GM21576 (cell line): Measurements from ENCODE around the gene MAPKBP1.
"Not testable (repeated sequence)": the region's sequence is repeated elsewhere in the genome, so short reads cannot be mapped to it uniquely, and the experiment has no call there.

Experiments used
- ATAC-seq: cut with Tn5 transposase; IDR thresholded peaks from one replicate; pipeline ENCODE4 v1.9.1; 2021; ENCODE audit warnings: mild to moderate bottlenecking, moderate library complexity; ENCODE audit not compliant: unreplicated experiment

Gene MAPKBP1

GRCh38 chr15:41824062-41824745 is 49.9 kb downstream of the MAPKBP1 start:
- no peak for ATAC-seq

DNA sequence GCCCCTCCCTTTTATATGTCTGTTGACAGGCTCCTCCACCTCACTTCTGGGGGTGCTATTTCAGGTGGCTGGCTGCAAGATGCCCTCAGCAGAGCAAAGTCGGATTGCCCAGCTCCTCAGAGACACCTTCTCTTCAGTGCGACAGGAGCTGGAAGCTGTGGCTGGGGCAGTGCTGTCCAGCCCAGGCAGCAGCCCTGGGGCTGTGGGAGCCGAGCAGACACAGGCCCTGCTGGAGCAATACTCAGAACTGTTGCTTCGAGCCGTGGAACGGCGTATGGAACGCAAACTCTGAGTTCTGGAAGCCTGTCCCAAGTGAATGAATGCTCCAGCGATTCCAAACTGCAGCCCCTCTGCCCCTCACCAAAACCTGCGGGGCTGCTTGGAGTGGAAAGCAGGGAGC is 50.9 kb downstream of the MAPKBP1 start:
- no peak for ATAC-seq

DNA sequence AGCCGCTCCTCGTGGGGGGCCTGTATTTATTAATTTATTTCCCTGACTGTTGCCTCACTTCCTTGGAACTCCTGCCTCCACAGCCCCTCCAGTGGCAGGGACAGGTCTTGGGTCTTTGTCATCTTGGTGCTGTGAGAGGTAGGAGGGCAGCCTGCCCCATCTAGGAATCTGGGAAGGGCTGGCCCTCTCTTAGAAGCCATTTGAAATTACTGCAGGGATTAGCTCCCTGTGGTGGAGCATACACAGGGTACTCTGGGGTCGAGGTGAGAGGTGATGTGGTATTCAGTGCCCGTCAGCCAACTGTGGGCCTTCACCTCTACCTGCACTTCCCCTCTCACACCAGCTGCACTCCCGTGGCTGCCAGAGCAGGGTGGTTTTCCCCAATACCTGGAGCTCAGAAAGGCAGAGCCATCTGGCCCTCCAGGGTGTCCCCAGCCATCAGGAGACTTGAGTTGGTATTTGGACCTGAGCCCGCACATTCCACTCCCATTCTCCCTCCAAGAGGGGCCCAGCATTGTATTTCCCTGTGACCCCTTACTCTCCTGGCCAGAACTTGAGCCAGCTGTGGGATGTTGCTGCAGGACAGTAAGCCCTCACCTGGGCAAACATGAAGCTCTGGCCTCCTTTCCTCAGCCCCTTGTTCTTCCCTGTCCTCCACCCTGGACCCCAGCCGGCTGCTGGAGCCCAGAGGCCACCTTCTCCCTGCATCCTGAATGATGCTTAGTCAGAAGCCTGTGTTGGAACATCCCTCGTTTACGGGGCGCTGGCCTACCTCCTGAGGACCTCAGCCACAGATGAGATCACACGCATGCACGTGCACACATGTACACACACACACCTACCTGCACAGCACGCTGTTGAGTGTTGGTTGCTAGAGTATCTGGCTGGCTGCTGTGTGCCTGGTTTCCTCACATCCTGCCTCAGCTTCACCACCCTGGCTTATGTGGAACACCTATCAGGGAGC is 51.6 kb downstream of the MAPKBP1 start:
- ATAC-seq: no peak

GRCh38 chr15:41827290-41827879 is 53.1 kb downstream of the MAPKBP1 start:
- ATAC-seq: no peak

DNA sequence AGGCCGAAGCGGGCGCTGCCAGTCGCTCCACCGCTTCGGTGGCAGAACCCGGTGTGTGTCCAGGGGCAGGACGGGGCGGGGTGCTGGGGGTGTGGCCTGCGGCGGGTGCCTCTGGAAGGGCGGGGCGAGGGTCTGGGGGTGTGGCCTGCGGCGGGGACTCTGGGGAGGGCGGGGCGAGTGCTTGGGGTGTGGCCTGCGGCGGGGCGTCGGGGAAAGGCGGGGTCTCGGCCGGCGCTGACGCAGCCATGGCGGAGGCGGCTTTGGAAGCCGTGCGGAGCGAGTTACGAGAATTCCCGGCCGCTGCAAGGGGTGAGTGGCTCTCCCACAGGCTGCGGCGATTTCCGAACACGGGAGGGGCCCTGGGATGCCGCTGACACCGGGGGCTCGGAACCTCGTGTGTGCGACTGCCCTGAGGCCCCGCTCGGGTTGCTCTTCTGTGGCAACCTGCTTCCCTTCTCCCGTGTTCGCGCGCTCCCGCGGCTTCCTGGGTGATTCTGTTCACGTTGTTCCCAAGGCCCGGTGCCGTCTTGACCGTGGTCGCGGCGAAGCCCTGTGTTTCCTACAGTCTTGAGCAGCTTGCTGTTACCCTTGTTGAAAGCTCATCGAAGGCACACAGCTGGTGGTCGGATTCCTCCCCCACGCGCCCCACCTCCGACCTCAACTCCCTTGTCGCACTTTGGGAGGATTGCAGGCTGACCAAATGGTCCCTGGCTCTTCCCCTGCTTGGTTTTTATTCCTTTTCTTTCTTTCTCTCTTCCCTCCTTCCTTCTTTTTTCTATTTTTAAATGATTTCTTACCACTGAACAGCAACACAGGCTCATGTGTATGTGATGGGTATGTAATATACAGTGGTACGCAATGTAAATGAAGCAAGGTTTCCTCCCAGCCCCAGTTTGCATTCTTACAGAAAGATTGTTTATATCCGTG is 53.9 kb downstream of the MAPKBP1 start, which contains the start of gene JMJD7:
Gene JMJD7 (plus strand): TSS at position 213 of the 927 bp plus-strand sequence. CDS start 33 bp downstream, at position 246.
- ATAC-seq: peak; percentile 72

DNA sequence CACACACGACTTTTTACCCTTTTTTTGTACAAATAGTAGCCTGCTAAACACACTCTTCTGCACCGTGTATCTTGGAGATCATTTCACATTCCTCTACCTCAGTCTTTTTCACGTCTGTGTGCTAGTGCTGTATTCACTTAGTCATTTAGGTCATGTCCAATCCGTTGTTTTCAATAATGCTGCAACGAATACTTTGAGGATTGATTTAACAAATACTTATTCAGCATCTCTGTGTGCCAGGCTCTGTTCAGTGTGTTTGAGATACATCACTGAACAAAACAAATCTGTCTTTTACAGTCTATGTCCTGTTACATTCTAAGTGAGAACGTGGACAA is 54.5 kb downstream of the MAPKBP1 start:
- ATAC-seq: no peak

GRCh38 chr15:41829959-41830646 is 55.8 kb downstream of the MAPKBP1 start:
- ATAC-seq: no peak

- not testable (repeated sequence) for ATAC-seq
Observed at GRCh38 chr15:41831291-41831690, 57.0 kb downstream of the MAPKBP1 start.

GRCh38 chr15:41832208-41832607 is 57.9 kb downstream of the MAPKBP1 start:
- ATAC-seq: no peak

DNA sequence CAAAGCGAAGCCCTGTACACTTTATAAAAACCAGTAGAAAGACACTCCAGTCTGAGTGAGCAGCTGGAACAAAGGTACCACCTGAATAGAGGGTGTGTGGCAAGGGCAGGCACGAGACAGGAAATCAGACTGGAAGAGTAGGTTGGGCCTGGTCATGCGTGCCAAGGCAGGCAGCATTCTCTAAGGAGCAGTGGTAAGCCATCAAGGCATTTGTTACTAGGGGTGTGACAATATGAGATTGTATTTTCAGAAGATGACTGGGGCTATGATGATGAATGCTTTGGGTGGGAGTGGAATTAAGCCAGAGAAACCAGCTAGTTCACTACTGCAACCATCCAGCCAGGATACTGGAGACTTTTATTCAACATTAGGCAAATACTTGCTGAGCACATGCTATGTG is 58.6 kb downstream of the MAPKBP1 start:
- ATAC-seq: no peak

- ATAC-seq: no peak
Observed at GRCh38 chr15:41834096-41834495, 59.8 kb downstream of the MAPKBP1 start.

DNA sequence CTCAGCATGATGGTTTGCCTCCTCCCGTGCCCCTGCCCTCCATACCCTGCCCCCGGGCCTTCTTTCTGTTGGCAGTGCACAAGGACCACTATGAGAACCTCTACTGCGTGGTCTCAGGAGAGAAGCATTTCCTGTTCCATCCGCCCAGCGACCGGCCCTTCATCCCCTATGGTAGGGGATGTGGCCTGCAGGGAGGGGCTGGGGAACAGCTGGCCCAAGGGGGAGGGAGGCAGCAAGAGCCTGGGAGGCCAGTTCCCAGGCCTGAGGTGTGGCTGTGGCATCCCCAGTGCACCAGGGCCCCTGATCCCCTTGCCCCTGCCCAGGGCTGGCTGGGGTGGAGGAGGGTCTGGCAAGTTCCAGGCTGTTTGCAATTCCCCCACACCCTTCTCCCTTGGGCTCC is 61.8 kb downstream of the MAPKBP1 start:
- no peak for ATAC-seq

GRCh38 chr15:41836713-41837454 is 62.6 kb downstream of the MAPKBP1 start:
- ATAC-seq: no peak

DNA sequence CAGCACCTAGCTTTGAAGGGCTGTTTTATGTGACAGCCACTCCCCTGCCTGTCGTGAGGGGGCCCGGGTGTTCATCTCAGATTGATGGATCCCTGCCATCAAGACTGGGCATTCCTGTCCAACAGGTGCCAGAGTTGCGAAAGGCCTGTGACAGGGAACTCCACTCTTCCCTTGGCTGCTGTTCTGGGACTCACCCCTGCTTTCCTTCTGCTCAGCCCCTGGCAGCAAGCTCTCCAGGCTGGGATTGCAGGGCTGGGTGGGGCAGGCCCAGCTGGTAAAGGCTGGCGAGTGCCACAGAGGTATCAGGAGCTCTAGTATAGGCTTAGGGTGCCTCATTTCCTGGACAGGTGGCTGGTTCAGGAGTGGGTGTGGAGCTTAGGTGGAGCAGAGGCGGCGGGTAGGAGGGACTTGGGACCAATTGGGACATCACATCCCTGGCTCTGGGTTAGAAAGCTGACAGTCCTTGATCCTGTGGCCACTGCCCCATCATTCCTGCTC is 64.2 kb downstream of the MAPKBP1 start, which contains the start of gene PLA2G4B:
Gene PLA2G4B (plus strand): TSS at position 448 of the 498 bp plus-strand sequence. CDS start 67 bp downstream, outside the sequence.
- no peak for ATAC-seq

DNA sequence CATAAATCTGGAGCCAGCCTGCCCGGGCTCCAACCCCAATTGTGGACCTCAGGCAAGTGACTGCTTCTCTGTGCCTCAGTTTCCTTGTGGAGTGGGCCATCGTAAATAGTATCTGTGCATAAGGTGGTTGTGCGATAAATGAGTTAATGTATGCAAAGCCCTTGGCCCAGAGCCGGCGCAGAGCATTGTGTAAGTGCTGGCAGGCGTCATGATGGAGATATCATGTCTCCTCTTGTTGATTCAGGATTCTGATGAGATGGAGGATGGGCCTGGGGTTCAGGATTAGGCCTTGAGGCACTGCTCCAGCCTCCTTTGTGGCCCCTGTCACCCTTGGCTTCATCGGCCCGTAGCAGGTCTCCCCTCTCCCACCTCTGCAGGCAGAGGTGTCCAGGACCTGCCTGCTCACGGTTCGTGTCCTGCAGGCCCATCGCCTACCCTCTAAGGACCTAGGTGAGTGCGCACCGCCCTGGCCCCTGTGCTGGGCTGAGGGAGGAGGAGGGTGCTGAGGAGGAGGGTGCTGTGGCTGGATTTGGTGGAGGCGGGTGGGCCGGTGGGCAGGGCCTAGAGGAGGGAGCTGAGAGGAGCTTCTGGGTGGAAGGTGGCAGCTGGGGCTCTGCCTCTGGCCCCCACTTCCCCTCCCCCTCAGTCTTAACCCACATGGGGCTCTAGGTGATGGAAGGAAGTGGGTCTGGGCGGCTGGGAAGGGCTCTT is 65.7 kb downstream of the MAPKBP1 start:
- no peak for ATAC-seq

DNA sequence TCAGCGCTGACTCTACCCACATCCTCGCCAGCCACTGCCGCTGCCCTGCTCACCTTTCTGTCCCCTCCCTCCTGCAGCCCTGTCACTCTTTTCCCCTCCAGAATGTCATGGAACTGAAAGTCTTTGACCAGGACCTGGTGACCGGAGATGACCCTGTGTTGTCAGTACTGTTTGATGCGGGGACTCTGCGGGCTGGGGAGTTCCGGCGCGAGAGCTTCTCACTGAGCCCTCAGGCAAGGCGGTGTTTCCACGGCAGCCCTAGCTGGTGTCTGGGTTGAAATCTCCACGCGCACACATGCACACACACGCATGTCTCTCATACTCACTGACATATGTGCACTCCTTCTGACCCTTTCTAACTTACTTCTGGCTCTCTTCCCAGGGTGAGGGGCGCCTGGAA is 66.4 kb downstream of the MAPKBP1 start:
- ATAC-seq: no peak

DNA sequence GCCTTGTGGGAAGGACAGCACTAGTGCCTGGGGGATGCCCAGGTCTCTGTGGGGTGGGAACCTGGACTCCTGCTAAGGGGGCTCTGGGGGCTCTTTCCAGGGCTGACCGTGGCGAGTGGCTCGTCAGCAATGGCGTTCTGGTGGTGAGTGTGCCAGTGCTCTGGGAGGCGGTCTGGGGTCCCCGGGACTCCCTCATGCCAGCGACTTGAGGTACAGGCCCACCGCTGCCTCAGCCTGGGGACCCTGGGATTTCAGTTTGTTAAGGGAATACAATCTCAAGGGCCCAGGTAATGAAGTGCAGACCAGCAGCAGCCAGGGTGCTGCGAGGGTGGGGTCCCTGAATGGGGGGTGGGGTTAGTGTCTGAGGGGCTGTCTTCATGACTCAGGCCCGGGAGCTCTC is 66.8 kb downstream of the MAPKBP1 start:
- no peak for ATAC-seq

GRCh38 chr15:41842229-41842628 is 67.9 kb downstream of the MAPKBP1 start:
- no peak for ATAC-seq
